Smooth muscle cell (in vitro differentiated cells): ENCODE measurements around the gene CLUH. TPM values are rescaled to one million over a fixed set of nuclear protein-coding genes. Genes with fewer than 3 reads are reported as not detected.

Experiments
- DNase-seq: peaks from one replicate; lab custom pipeline; 2025; ENCODE audit not compliant: unreplicated experiment; lab: John Stamatoyannopoulos, UW
- H2AFZ ChIP-seq: fragments of 200-600 bp; sonication (generic); 2 replicates; pipeline ENCODE4 v1.6.0; 2016; ENCODE audit warnings: antibody characterized with exemption, low read depth, mild to moderate bottlenecking
- H3F3A ChIP-seq: fragments of 200-600 bp; sonication (generic); 2 replicates; pipeline ENCODE4 v1.6.0; 2017; ENCODE audit warnings: antibody characterized with exemption, low read depth
- H3K27ac ChIP-seq: fragments of 200-600 bp; sonication (generic); 2 replicates; pipeline ENCODE4 v1.5.1; 2016; ENCODE audit warnings: low read depth, mild to moderate bottlenecking
- H3K27me3 ChIP-seq: fragments of 200-600 bp; sonication (generic); 2 replicates; pipeline ENCODE4 v1.6.1; 2016; ENCODE audit warnings: low read depth, mild to moderate bottlenecking
- H3K36me3 ChIP-seq: fragments of 200-600 bp; sonication (generic); 2 replicates; pipeline ENCODE4 v1.5.1; 2016; ENCODE audit warnings: low read depth
- H3K4me1 ChIP-seq: fragments of 200-600 bp; sonication (generic); 2 replicates; pipeline ENCODE4 v1.5.1; 2016; ENCODE audit warnings: low read depth
- H3K4me2 ChIP-seq: fragments of 200-600 bp; sonication (generic); 2 replicates; pipeline ENCODE4 v1.6.0; 2016; ENCODE audit warnings: mild to moderate bottlenecking
- H3K4me3 ChIP-seq: fragments of 200-600 bp; sonication (generic); 2 replicates; pipeline ENCODE4 v1.5.1; 2016; ENCODE audit warnings: mild to moderate bottlenecking
- H3K79me2 ChIP-seq: fragments of 200-600 bp; sonication (generic); 2 replicates; pipeline ENCODE4 v1.6.0; 2016; ENCODE audit warnings: low read depth, mild to moderate bottlenecking
- H3K9ac ChIP-seq: fragments of 200-600 bp; sonication (generic); 2 replicates; pipeline ENCODE4 v1.6.0; 2016; ENCODE audit warnings: low read depth
- H3K9me3 ChIP-seq: fragments of 200-600 bp; sonication (generic); replicated peaks from 2 replicates; pipeline ENCODE4 v1.5.1; 2016; ENCODE audit warnings: low read depth
- H4K20me1 ChIP-seq: fragments of 200-600 bp; sonication (generic); 2 replicates; pipeline ENCODE4 v1.6.0; 2016; ENCODE audit warnings: low read depth
- CTCF ChIP-seq: fragments of 200-600 bp; sonication (generic); IDR thresholded peaks from 2 replicates; pipeline ENCODE4 v1.5.1; 2017; ENCODE audit warnings: borderline replicate concordance, mild to moderate bottlenecking, antibody characterized with exemption; ENCODE audit not compliant: insufficient read depth, poor library complexity, severe bottlenecking
- WGBS: methylation state at CpG from one replicate; pipeline ENCODE4 v1.1.7; 2016; ENCODE audit warnings: low lambda C conversion rate; 5-methylcytosine and 5-hydroxymethylcytosine counted together
- polyA plus RNA-seq: library from polyadenylated mRNA; unstranded; fragments of >200 nt; fragmentation: Nextera tagmentation; extraction: Ambion mirVana; gene quantifications from 2 replicates; pipeline ENCODE4 v1.2.1, GENCODE V29; 2016
- total RNA-seq: library from RNA; depleted of rRNA; stranded (reverse); fragments of >200 nt; gene quantifications from 2 replicates; pipeline ENCODE4 v1.2.3, GENCODE V29; 2014

CLUH gene
- total and polyA plus RNA-seq, 2 experiments from 2014 or later: 13.4 to 15.4 TPM

GRCh38 chr17:2751491-2751890, 39.9 kb upstream of the CLUH start:
- H3K9ac ChIP-seq: no peak overlapping the region
- no peaks in the 10 kb centered on the region for H3K79me2 ChIP-seq
- no peak for TF ChIP-seq CTCF
- 94% methylated on average over 2 of the region's 2 CpGs for WGBS
- H3K9me3 ChIP-seq: no peaks in the 10 kb centered on the region
- no peaks in the 10 kb centered on the region for H3K4me1 ChIP-seq
- H2AFZ ChIP-seq: no peak overlapping the region
- no peak for DNase-seq
- H3K27me3 ChIP-seq: peaks cover 92% of the 10 kb centered on the region
- H3K4me2 ChIP-seq: no peak overlapping the region
- no peaks in the 10 kb centered on the region for H3K36me3 ChIP-seq
- no peaks in the 10 kb centered on the region for H3F3A ChIP-seq
- H3K4me3 ChIP-seq: no peak overlapping the region
- H4K20me1 ChIP-seq: no peaks in the 10 kb centered on the region
- H3K27ac ChIP-seq: no peak overlapping the region

- Histone ChIP-seq H3K4me1 (no peaks in the 10 kb centered on the region), H3K9me3 (no peaks in the 10 kb centered on the region), H3K27ac (no peak overlapping the region), H2AFZ (no peak overlapping the region), H3K4me2 (no peak overlapping the region), H3K79me2 (no peaks in the 10 kb centered on the region), H3K4me3 (no peak overlapping the region), H3K36me3 (no peaks in the 10 kb centered on the region), H3K9ac (no peak overlapping the region), H3F3A (no peaks in the 10 kb centered on the region), H3K27me3 (peaks cover 91% of the 10 kb centered on the region), H4K20me1 (no peaks in the 10 kb centered on the region)
- no peak for TF ChIP-seq CTCF
- no peak for DNase-seq
- WGBS: 88% methylated on average over 2 of the region's 2 CpGs
Observed at GRCh38 chr17:2750721-2751120, 39.2 kb upstream of the CLUH start.

DNA sequence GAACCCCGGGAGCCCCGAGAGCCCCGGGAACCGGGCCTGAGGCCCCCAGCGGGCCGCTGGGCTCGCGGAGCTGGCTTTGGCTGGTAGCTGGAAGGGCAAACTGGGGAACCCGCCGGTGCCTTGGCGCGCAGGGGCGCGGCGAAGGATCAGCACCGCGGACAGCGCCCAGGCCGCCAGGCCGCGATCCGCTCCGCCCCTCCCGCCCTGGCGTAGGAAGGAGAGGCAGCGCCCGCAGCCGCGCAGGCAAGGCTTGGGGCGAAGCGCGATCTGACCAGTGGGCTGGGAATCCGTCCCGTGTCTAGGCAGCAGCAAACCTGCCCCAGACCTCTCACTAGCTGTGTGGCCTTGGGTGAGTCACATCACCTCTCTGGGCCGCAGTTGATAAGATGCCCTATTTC, 38.2 kb upstream of the CLUH start:
- H3K36me3 ChIP-seq: no peaks in the 10 kb centered on the region
- no peak overlapping the region for H3K27ac ChIP-seq
- H3K79me2 ChIP-seq: no peaks in the 10 kb centered on the region
- H4K20me1 ChIP-seq: no peaks in the 10 kb centered on the region
- peak overlapping the region; percentile 2 for H3K4me3 ChIP-seq
- peaks cover 81% of the 10 kb centered on the region for H3K27me3 ChIP-seq
- no peaks in the 10 kb centered on the region for H3F3A ChIP-seq
- peak overlapping the region; percentile 80 for H3K4me2 ChIP-seq
- 2% methylated on average over 34 of the region's 35 CpGs for WGBS
- no peaks in the 10 kb centered on the region for H3K4me1 ChIP-seq
- no peaks in the 10 kb centered on the region for H3K9me3 ChIP-seq
- no peak for TF ChIP-seq CTCF
- DNase-seq: peak; percentile 53
- H2AFZ ChIP-seq: no peak overlapping the region
- no peak overlapping the region for H3K9ac ChIP-seq

DNA sequence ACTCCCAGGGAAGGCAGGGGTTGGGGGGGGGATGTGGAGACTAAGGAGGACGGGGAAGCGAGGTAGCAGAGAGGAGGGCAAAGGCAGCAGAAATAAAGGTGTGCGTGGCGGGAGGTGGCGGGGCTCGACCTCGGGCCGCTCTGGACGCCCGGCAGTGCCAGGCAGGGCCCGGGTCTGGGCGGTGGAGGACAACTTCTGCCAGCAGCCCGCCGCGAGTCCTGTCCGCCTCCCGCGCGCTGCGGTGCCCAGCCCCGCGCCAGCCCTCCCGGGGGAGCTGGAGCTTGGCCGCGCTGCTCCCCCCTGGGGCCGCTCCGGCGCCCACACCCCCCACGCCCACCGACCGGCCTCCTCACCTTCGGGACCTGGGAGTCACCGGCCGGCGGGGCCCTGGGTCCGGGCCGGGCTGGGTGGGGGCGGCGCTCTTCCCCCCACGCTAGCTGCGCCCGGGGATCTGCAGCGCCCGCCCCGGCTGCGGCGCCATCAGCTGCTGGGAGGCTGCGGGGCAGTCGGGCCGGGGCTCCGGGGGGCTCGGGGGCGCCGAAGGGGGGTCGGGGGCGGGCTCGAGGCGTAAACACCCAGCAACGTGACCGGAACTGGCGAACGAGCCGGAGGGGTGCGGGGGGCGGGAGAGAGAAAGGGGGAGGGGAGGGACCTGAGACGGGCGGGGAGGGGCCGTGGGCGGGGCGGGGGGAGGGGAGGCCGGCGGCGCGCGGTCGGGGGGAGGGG, 37.7 kb upstream of the CLUH start, which contains the start of gene CCDC92B:
CCDC92B (minus strand) TSS at position 595 of the 726 bp plus-strand sequence. CDS start 14,507 bp downstream, outside the sequence.
- no peak for DNase-seq
- no peak within 1 kb of the TSS for H3K27ac ChIP-seq
- H4K20me1 ChIP-seq: no peaks in the 10 kb centered on the region
- H3K4me2 ChIP-seq: peak within 1 kb of the TSS; percentile 80
- no peak for TF ChIP-seq CTCF
- H3K4me3 ChIP-seq: peak within 1 kb of the TSS; percentile 2
- H2AFZ ChIP-seq: no peak within 1 kb of the TSS
- H3F3A ChIP-seq: no peaks in the 10 kb centered on the region
- H3K36me3 ChIP-seq: no peaks in the 10 kb centered on the region
- H3K9me3 ChIP-seq: no peaks in the 10 kb centered on the region
- no peak within 1 kb of the TSS for H3K9ac ChIP-seq
- H3K27me3 ChIP-seq: peaks cover 76% of the 10 kb centered on the region
- H3K4me1 ChIP-seq: no peaks in the 10 kb centered on the region
- no peaks in the 10 kb centered on the region for H3K79me2 ChIP-seq
- 11% methylated on average over 12 of the region's 76 CpGs for WGBS
